Progenitor cell of endocrine pancreas (in vitro differentiated cells): ENCODE results near the gene TST. TPM values are rescaled to one million over a fixed set of nuclear protein-coding genes. Genes with fewer than 3 reads are reported as not detected.

Source experiments
- DNase-seq: peaks from one replicate; pipeline ENCODE4 v3.0.0; 2021; ENCODE audit warnings: low spot score; ENCODE audit not compliant: unreplicated experiment
- H3K27ac Mint-ChIP-seq: 2 replicates; pipeline ENCODE4 v1.8.0; 2021; ENCODE audit warnings: mild to moderate bottlenecking, moderate library complexity, mixed read lengths
- H3K27me3 Mint-ChIP-seq: 2 replicates; pipeline ENCODE4 v1.8.0; 2021; ENCODE audit warnings: mixed read lengths
- H3K36me3 Mint-ChIP-seq: 2 replicates; pipeline ENCODE4 v1.8.0; 2022; ENCODE audit warnings: mixed read lengths; ENCODE audit not compliant: insufficient read depth
- H3K4me1 Mint-ChIP-seq: 2 replicates; pipeline ENCODE4 v1.8.0; 2021; ENCODE audit warnings: low read depth, mixed read lengths
- H3K4me3 Mint-ChIP-seq: 2 replicates; pipeline ENCODE4 v1.8.0; 2021; ENCODE audit warnings: low read depth, mild to moderate bottlenecking, moderate library complexity, mixed read lengths
- H3K9me3 Mint-ChIP-seq: 2 replicates; pipeline ENCODE4 v1.8.0; 2021; ENCODE audit warnings: low read depth, mixed read lengths
- total RNA-seq: library from RNA; stranded (reverse); gene quantifications from 2 replicates; pipeline ENCODE4 v1.2.1, GENCODE V29; 2021
- TF ChIP-seq, protein P1 (sequence below): fragments of 200-600 bp; sonication (generic); IDR thresholded peaks from one replicate; pipeline ENCODE4 v1.5.0; 2021; ENCODE audit warnings: antibody characterized with exemption, mild to moderate bottlenecking; ENCODE audit not compliant: unreplicated experiment

TST gene
- total RNA-seq, 1 donor from 2014 or later, result 44.5 TPM

GRCh38 chr22:37027556-37027955 lies 8.3 kb upstream of the TST start:
- Mint-ChIP-seq H3K9me3 (no peaks in the 10 kb centered on the region), H3K4me1 (peaks cover 20% of the 10 kb centered on the region), H3K27me3 (no peaks in the 10 kb centered on the region), H3K36me3 (peaks cover 16% of the 10 kb centered on the region), H3K4me3 (no peak overlapping the region), H3K27ac (no peak overlapping the region)
- DNase-seq, result no peak
- TF ChIP-seq, protein P1, sequence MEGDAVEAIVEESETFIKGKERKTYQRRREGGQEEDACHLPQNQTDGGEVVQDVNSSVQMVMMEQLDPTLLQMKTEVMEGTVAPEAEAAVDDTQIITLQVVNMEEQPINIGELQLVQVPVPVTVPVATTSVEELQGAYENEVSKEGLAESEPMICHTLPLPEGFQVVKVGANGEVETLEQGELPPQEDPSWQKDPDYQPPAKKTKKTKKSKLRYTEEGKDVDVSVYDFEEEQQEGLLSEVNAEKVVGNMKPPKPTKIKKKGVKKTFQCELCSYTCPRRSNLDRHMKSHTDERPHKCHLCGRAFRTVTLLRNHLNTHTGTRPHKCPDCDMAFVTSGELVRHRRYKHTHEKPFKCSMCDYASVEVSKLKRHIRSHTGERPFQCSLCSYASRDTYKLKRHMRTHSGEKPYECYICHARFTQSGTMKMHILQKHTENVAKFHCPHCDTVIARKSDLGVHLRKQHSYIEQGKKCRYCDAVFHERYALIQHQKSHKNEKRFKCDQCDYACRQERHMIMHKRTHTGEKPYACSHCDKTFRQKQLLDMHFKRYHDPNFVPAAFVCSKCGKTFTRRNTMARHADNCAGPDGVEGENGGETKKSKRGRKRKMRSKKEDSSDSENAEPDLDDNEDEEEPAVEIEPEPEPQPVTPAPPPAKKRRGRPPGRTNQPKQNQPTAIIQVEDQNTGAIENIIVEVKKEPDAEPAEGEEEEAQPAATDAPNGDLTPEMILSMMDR, result no peak

- TF ChIP-seq, protein P1, result no peak
- Mint-ChIP-seq H3K27me3 (no peaks in the 10 kb centered on the region), H3K36me3 (peaks cover 17% of the 10 kb centered on the region), H3K4me3 (no peak overlapping the region), H3K9me3 (no peaks in the 10 kb centered on the region), H3K4me1 (peaks cover 18% of the 10 kb centered on the region), H3K27ac (no peak overlapping the region)
- no peak for DNase-seq
These were observed 7.1 kb upstream of the TST start for GRCh38 chr22:37026325-37026724.

- Mint-ChIP-seq H3K27me3 (no peaks in the 10 kb centered on the region), H3K36me3 (peaks cover 17% of the 10 kb centered on the region), H3K4me3 (no peak overlapping the region), H3K4me1 (peaks cover 19% of the 10 kb centered on the region), H3K27ac (peak overlapping the region; percentile 76), H3K9me3 (no peaks in the 10 kb centered on the region)
- DNase-seq, result no peak
- TF ChIP-seq, protein P1, result no peak
These were observed 6.3 kb upstream of the TST start for GRCh38 chr22:37025500-37026070.

DNA sequence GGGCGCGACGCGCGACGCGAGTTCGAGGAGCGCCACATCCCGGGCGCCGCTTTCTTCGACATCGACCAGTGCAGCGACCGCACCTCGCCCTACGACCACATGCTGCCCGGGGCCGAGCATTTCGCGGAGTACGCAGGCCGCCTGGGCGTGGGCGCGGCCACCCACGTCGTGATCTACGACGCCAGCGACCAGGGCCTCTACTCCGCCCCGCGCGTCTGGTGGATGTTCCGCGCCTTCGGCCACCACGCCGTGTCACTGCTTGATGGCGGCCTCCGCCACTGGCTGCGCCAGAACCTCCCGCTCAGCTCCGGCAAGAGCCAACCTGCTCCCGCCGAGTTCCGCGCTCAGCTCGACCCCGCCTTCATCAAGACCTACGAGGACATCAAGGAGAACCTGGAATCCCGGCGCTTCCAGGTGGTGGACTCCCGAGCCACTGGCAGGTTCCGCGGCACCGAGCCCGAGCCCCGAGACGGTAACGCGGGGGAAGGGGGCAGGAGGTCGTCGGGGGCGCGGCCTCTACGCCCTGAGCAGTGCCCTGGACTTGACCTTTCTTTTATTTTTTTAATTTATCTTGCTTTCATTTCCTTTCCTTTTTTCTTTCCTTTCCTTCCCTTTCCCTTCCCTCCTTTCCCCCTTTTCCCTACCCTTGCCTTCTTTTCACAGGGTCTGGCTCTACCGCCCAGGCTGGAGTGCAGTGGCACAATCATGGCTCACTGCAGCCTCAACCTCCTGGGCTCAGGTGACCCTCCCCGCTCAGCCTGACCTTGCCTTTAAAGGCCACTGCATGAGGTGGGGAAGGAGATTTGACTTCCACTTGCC lies 5.3 kb upstream of the TST start:
- DNase-seq, result no peak
- Mint-ChIP-seq H3K4me1 (peaks cover 23% of the 10 kb centered on the region), H3K4me3 (no peak overlapping the region), H3K9me3 (no peaks in the 10 kb centered on the region), H3K27me3 (no peaks in the 10 kb centered on the region), H3K36me3 (peaks cover 17% of the 10 kb centered on the region), H3K27ac (peak overlapping the region; percentile 76)
- TF ChIP-seq, protein P1, result no peak

- Mint-ChIP-seq H3K4me3 (no peak overlapping the region), H3K9me3 (no peaks in the 10 kb centered on the region), H3K36me3 (peaks cover 15% of the 10 kb centered on the region), H3K27me3 (no peaks in the 10 kb centered on the region), H3K4me1 (peaks cover 23% of the 10 kb centered on the region), H3K27ac (no peak overlapping the region)
- no peak for DNase-seq
- TF ChIP-seq, protein P1, result no peak
These were observed 4.6 kb upstream of the TST start for GRCh38 chr22:37023743-37024338.
